Measurements from ENCODE around the gene NCR3LG1.
A peak's percentile ranks its signal among the peaks of the same experiment; 100 is the strongest.

Gene NCR3LG1

GRCh38 chr11:17405232-17406005 is 53.8 kb downstream of the NCR3LG1 start:
- no peak for DNase-seq
- in situ Hi-C loops (cut with MboI; ENCODE audit: low pct_unique_long_range_greater_than_20kb, low sequenced_read_pairs): no loop called here

GRCh38 chr11:17406082-17406817 is 54.6 kb downstream of the NCR3LG1 start:
- no peak for DNase-seq
- in situ Hi-C loops (cut with MboI; ENCODE audit: low pct_unique_long_range_greater_than_20kb, low sequenced_read_pairs): no loop called here

- in situ Hi-C loops (cut with MboI; ENCODE audit: low pct_unique_long_range_greater_than_20kb, low sequenced_read_pairs): no loop called here
- DNase-seq: no peak
These were observed 55.2 kb downstream of the NCR3LG1 start for GRCh38 chr11:17406818-17407149.

- in situ Hi-C loops (cut with MboI; ENCODE audit: low pct_unique_long_range_greater_than_20kb, low sequenced_read_pairs): no loop called here
- no peak for DNase-seq
These were observed 56.0 kb downstream of the NCR3LG1 start for GRCh38 chr11:17407575-17407974.

DNA sequence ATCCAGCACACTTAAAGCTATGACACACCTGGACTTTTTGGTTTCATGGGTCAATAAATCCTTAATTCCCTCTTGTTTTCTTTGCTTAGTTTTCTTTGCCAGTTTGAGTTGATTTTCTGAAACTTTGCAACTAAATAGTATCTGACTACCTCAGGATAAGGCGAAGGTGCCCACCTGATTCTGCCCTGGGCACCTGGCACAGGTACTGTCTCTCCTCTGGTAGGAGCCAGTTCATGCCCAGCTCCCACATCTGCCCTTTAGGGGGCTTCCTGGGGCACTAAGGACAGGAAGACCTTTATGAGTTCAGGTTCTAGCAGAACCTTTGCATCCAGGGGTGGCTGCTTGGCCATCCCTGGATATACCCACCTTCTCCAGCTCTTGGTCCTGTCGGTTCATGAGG is 56.4 kb downstream of the NCR3LG1 start:
- no peak for DNase-seq
- in situ Hi-C loops (cut with MboI; ENCODE audit: low pct_unique_long_range_greater_than_20kb, low sequenced_read_pairs): no loop called here

GRCh38 chr11:17408641-17409040 is 57.0 kb downstream of the NCR3LG1 start:
- in situ Hi-C loops (cut with MboI; ENCODE audit: low pct_unique_long_range_greater_than_20kb, low sequenced_read_pairs): no loop called here
- DNase-seq: no peak

DNA sequence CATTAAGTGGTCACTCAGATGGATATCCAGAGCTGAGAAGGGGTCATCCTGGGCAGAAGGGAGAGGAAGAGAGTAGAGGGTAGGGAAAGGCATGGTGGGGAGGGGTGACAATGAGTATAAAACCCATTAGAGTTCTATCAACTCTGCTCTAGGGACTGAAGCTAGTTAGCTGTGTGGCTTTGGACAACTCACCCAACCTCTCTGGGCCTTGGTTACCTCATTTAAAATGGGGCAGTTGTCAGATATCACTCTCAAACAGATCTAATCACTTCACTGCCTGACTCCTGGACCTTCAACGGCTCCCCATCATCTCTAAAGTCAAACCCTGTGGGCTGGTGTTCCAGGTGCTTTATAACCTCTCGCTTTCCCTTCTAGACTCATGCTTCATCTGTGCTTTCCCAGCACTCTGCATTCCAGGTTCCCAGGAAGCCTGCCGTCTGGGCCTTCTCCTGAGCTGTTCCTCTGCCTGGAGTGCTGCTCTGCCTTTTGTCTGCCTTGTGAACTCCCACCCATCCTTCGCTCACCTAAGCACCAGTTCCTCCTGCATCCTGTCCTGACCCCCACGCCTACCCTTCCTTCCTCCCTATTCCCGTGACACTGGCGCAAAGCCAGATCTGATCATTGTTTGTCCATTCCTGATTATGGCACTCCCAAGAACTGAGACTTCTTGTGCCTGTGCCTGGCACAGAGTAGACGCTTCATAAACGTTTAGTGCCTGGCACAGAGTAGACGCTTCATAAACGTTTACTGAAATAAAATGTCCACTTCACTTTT is 59.2 kb downstream of the NCR3LG1 start:
- no peak for DNase-seq
- in situ Hi-C loops (cut with MboI; ENCODE audit: low pct_unique_long_range_greater_than_20kb, low sequenced_read_pairs): no loop called here

GRCh38 chr11:17411418-17411817 is 59.8 kb downstream of the NCR3LG1 start:
- in situ Hi-C loops (cut with MboI; ENCODE audit: low pct_unique_long_range_greater_than_20kb, low sequenced_read_pairs): no loop called here

GRCh38 chr11:17412488-17413180 is 61.0 kb downstream of the NCR3LG1 start:
- DNase-seq: no peak
- in situ Hi-C loops (cut with MboI; ENCODE audit: low pct_unique_long_range_greater_than_20kb, low sequenced_read_pairs): no loop called here

More at GRCh38 chr11:17411418-17411817, 59.8 kb downstream of the NCR3LG1 start:
- no peak for DNase-seq

DNA sequence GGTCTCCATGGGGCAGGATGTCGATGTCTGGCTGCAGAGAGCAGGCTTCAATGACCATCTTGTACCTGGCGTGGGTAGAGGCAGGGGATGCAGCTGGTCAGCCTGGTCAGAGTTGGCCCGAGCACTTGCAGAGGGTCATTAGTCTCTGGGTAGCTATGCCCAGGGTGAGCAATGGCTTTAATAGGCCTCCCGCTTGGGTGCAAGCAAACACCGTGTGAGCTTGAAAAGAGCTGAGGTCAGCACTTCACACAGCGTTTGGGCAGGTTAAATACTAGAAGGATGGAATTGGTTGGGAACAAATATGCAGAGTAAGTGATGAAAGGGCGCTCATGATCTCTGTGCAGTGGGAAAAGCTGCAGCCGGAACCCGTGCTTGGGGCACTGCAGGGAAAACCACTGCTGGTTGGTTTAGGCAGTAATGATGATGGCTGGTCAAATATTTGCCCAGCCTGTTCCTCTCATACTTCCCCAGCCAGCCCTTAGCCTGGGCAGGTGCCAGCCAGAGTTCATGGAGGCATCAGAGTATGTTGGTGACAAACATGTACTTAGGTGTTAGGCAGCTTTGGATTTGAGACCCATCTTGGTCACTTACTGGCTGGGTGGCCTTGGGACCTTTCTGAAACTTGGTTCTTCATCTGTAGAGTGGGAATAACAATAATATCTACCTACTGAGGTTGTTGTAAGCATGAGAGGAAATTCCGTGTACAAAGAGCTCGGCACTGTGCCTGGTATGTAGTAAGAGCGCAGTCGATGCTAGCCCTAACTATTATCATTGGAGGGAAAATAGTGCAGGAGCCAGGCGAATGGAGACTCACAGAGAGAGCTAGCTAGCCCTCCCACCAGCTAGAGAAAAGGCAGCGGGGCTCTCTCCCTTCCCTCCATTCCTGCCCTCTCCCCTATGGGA is 62.1 kb downstream of the NCR3LG1 start:
- in situ Hi-C loops (cut with MboI; ENCODE audit: low pct_unique_long_range_greater_than_20kb, low sequenced_read_pairs): no loop called here
- DNase-seq: no peak

- DNase-seq: peak; percentile 24
- in situ Hi-C loops (cut with MboI; ENCODE audit: low pct_unique_long_range_greater_than_20kb, low sequenced_read_pairs): no loop called here
These were observed 62.7 kb downstream of the NCR3LG1 start for GRCh38 chr11:17414317-17414737.

GRCh38 chr11:17414992-17415391 is 63.4 kb downstream of the NCR3LG1 start:
- no peak for DNase-seq
- in situ Hi-C loops (cut with MboI; ENCODE audit: low pct_unique_long_range_greater_than_20kb, low sequenced_read_pairs): no loop called here

DNA sequence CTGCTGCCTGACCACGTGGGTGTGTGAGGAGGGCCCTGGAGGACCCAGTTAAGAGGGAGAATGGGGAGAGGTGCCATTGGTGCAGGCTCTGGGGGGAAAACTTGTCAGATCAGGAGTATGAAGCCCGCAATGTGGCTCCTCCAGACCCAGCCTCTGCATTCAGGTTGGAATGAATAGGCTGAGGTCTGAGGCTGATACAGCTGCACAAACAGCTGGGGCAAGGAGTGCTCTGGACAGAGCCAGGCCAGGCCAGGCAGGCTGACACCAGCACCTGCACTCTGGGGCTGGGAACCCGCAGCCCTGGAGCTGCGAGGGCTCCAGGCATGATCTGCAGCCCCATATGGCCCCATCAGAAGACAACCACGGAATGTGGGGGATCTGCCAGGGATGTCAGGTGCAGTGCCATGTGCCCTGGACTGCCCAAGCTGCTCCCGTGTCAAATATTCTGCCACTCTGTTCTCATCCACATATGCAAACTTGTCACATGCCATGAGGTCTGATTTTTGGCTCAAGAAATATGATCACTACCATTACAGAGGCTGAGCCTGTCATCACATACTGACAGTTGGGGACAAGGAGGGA is 64.0 kb downstream of the NCR3LG1 start:
- in situ Hi-C loops (cut with MboI; ENCODE audit: low pct_unique_long_range_greater_than_20kb, low sequenced_read_pairs): no loop called here
- no peak for DNase-seq

- in situ Hi-C loops (cut with MboI; ENCODE audit: low pct_unique_long_range_greater_than_20kb, low sequenced_read_pairs): no loop called here
- no peak for DNase-seq
These were observed 64.9 kb downstream of the NCR3LG1 start for GRCh38 chr11:17416492-17416891.

DNA sequence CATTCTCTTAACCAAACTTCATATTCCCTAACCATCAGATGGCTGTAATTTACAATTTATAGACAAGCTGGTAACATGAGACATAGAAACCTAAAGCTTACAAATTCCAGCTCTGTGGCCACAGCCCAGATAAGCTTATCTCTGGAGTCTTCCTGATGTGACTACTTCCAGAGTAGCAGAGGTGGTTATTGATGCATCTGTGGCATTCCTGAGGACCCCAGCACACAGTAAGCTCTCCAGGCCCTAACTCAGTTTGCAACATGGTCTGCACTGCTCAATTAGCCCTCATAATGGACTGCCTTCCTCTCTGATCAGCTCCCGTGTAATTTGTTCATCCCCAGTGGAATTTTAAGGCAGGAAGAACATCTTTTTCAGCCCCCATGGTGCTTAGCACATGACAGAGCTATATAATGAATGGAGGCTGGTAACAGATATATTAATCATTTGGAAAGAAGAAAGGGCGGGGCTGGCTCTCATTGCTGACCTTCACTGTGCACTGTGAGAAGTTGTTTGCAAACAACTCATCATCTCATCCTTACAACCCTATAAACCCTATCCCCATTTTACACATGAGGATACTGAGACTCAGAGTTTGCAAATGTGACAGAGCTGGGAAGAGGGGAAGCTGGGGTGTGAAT is 67.0 kb downstream of the NCR3LG1 start:
- DNase-seq: no peak
- in situ Hi-C loops (cut with MboI; ENCODE audit: low pct_unique_long_range_greater_than_20kb, low sequenced_read_pairs): no loop called here

- no peak for DNase-seq
- in situ Hi-C loops (cut with MboI; ENCODE audit: low pct_unique_long_range_greater_than_20kb, low sequenced_read_pairs): no loop called here
These were observed 70.2 kb downstream of the NCR3LG1 start for GRCh38 chr11:17421781-17422180.

DNA sequence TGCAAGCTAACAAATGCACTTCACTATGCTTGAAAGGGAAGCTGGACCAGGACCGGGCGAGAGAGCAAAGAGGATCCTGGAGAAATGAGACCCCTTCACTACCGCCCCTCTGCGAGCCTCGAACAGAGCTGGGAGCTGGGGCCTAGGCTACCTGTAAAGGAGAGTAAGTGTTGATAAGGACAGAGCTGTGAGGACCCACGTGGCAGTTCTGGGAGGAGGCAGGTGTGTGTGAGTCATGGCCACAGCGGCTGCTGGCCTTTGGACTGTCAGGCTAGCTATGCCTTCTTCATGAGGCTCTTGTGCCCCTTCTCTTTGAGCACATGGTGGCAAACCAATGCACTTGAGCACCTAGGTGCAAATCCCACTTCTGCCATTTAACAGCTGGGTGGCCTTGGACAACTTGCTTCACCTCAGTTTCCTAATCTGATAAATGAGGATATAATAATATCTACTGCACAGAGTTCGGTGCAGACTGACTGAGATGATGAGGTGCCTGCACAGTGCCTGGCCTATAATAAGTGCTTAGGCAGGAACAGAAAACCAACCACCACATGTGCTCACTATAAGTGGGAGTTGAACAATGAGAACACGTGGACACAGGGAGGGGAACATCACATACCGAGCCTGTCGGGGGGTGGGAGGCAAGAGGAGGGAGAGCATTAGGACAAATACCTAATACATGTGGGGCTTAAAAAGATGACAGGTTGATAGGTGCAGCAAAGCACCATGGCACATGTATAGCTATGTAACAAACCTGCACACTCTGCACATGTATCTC is 72.1 kb downstream of the NCR3LG1 start:
- in situ Hi-C loops (cut with MboI; ENCODE audit: low pct_unique_long_range_greater_than_20kb, low sequenced_read_pairs): no loop called here
- DNase-seq: no peak

Measured in KBM-7 (cell line).